ENCODE data around the gene GTPBP10. TPM values are rescaled to one million over a fixed set of nuclear protein-coding genes. Genes with fewer than 3 reads are reported as not detected.

Gene GTPBP10
- total RNA-seq, result 8.0 and 8.5 TPM in 2 replicates

GRCh38 chr7:90346336-90347125 lies at the start of gene GTPBP10:
GTPBP10 (plus strand) TSS chr7:90346716; CDS start chr7:90346742, 26 bp downstream.

GRCh38 chr7:90320801-90321494 lies 25.6 kb upstream of the GTPBP10 start, which contains the start of gene FAM237B:
FAM237B (minus strand) TSS chr7:90321304; CDS start chr7:90319748, 1,556 bp downstream.

GRCh38 chr7:90403174-90404113 lies 56.9 kb downstream of the GTPBP10 start, which contains the start of gene CLDN12:
CLDN12 (plus strand) TSS chr7:90403461; CDS start chr7:90412677, 9,216 bp downstream.

Other genes starting within 250 kb of the GTPBP10 start
- 8.5 and 10.8 TPM in 2 replicates for gene STEAP1, start 192.2 kb upstream of the GTPBP10 start, total RNA-seq
- 0.81 and 1.2 TPM in 2 replicates for gene STEAP2, start 135.0 kb upstream of the GTPBP10 start, total RNA-seq
- gene CFAP69, start 101.5 kb upstream of the GTPBP10 start, total RNA-seq, result 2.2 and 2.4 TPM in 2 replicates
- not detected in 2 replicates for gene FAM237B, start 25.4 kb upstream of the GTPBP10 start, total RNA-seq
- gene CLDN12, start 56.7 kb downstream of the GTPBP10 start, total RNA-seq, result 5.9 and 15.0 TPM in 2 replicates
- gene PTTG1IP2, start 122.9 kb downstream of the GTPBP10 start, total RNA-seq, result not detected in 2 replicates
- gene CDK14, start 249.6 kb downstream of the GTPBP10 start, total RNA-seq, result 16.3 and 24.1 TPM in 2 replicates